Stimulated activated CD4-positive, alpha-beta T cell treated with anti-CD3 and anti-CD28 coated beads, Interleukin-15, amount 100 ng/mL, for 24 hours (primary cell): ENCODE measurements around the gene ADGRL3.
"Not testable (repeated sequence)": the region's sequence is repeated elsewhere in the genome, so short reads cannot be mapped to it uniquely, and the experiment has no call there.

Experiments
- DNase-seq: peaks from one replicate; pipeline ENCODE4 v3.0.0-alpha.2; 2020

The ADGRL3 gene

GRCh38 chr4:61571761-61572559, 371.8 kb downstream of the ADGRL3 start:
- DNase-seq, result no peak

- DNase-seq, result no peak
Measured at GRCh38 chr4:61575796-61576195, 375.7 kb downstream of the ADGRL3 start.

GRCh38 chr4:61579786-61580185, 379.7 kb downstream of the ADGRL3 start:
- no peak for DNase-seq

- DNase-seq, result no peak
Measured at GRCh38 chr4:61580721-61581377, 380.7 kb downstream of the ADGRL3 start.

- no peak for DNase-seq
Measured at GRCh38 chr4:61583696-61584095, 383.6 kb downstream of the ADGRL3 start.

- DNase-seq, result no peak
Measured at GRCh38 chr4:61588621-61589402, 388.7 kb downstream of the ADGRL3 start.

- DNase-seq, result no peak
Measured at GRCh38 chr4:61590881-61591280, 390.8 kb downstream of the ADGRL3 start.

- no peak for DNase-seq
Measured at GRCh38 chr4:61596606-61597340, 396.6 kb downstream of the ADGRL3 start.

- no peak for DNase-seq
Measured at GRCh38 chr4:61603086-61603485, 403.0 kb downstream of the ADGRL3 start.

- no peak for DNase-seq
Measured at GRCh38 chr4:61604054-61604453, 403.9 kb downstream of the ADGRL3 start.

GRCh38 chr4:61605984-61606383, 405.9 kb downstream of the ADGRL3 start:
- DNase-seq, result no peak

GRCh38 chr4:61614231-61614630, 414.1 kb downstream of the ADGRL3 start:
- DNase-seq, result no peak

GRCh38 chr4:61619528-61619927, 419.4 kb downstream of the ADGRL3 start:
- DNase-seq, result no peak

GRCh38 chr4:61628282-61628681, 428.2 kb downstream of the ADGRL3 start:
- no peak for DNase-seq

- DNase-seq, result no peak
Measured at GRCh38 chr4:61628727-61629126, 428.6 kb downstream of the ADGRL3 start.

- DNase-seq, result no peak
Measured at GRCh38 chr4:61630548-61630947, 430.4 kb downstream of the ADGRL3 start.

GRCh38 chr4:61638591-61638990, 438.5 kb downstream of the ADGRL3 start:
- no peak for DNase-seq

GRCh38 chr4:61646746-61647350, 446.7 kb downstream of the ADGRL3 start:
- DNase-seq, result not testable (repeated sequence)

GRCh38 chr4:61648264-61648663, 448.1 kb downstream of the ADGRL3 start:
- DNase-seq, result no peak

GRCh38 chr4:61657016-61657415, 456.9 kb downstream of the ADGRL3 start:
- DNase-seq, result no peak

GRCh38 chr4:61661960-61662359, 461.8 kb downstream of the ADGRL3 start:
- DNase-seq, result no peak

- DNase-seq, result no peak
Measured at GRCh38 chr4:61662362-61662761, 462.2 kb downstream of the ADGRL3 start.

- no peak for DNase-seq
Measured at GRCh38 chr4:61663310-61663709, 463.2 kb downstream of the ADGRL3 start.
